Measurements from ENCODE around the gene BOD1L2.

DNA sequence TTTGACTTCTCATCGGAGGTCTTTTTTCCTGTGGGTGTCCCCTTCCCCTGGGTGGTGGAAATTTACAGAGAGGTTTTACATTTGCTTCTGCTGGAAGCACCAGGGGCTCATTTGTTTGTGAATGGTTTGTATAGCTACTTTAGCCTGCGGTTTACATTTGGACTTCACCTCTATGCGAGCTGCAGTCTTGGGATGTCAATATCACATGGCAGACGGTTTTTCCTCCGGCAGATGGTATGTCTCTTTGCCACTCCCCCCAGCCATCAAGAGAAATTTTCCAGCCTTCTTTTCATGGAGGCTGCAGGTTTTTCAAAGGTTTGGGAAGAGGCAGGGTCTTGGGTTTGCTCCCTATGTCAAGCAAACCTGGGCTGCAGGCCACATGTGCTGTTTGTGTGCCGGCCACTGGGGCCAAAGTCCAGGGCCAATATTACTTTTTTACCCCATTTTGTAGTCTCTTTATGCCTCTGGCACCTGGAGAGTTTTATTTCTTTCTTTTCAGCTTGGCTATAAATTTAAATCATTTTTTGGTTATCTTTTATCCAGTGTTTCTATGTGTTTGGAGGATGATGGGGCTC, 23.9 kb upstream of the BOD1L2 start:
- TF ChIP-seq EP300 (IDR thresholded peaks at IDR 0.05) (no peak), CTCF (IDR thresholded peaks at IDR 0.05) (no peak)

All from ovary (tissue), 3 donors.